Stimulated activated naive CD8-positive, alpha-beta T cell treated with anti-CD3 and anti-CD28 coated beads, Interleukin-15, Interleukin-2, amounts not matched to agents 100 U/mL and 50 U/mL, for 24 hours (primary cell): ENCODE results near the gene NOA1.

Source experiments
- ATAC-seq: fragments of 150-1000 bp; cut with Tn5 transposase; one replicate; pipeline ENCODE4 v1.10.0; 2021
- DNase-seq: peaks from one replicate; pipeline ENCODE4 v3.0.0; 2021

NOA1 gene

DNA sequence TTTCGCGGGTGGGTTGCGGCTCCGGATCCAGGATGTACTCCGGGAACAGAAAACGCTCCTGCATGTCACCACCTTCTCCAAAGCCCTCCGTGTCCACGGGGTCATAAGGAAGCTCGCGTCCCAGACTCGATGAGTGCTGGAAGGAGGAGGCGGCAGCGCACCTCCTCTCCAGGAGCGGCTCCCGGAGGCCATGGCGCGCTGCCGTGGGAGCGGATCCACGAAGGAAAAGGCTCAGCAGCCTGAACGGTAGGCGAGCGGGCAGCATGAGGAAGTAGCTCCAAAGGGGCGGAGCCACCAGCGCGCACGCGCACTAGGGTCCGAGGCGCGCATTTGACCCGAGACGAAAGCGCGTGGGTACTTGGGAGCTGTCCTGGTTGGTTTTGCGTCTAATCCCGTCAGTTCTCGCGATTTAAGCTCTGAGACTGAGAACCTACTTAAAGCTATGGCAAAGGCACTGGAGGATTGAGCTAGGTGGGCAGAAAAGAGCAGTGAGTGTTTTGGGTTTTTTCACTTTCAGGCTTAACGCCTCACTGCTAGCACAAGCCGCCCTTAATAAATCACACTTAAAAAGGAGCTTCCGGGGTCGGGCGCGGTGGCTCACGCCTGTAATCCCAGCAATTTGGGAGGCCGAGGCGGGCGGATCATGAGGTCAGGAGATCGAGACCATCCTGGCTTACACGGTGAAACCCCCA is at the start of gene NOA1:
Gene NOA1, minus strand, starts transcription at position 286 of the 692 bp plus-strand sequence. Its CDS starts 21 bp downstream, at position 265.
- ATAC-seq (peak; percentile 86), DNase-seq (peak; percentile 97)

DNA sequence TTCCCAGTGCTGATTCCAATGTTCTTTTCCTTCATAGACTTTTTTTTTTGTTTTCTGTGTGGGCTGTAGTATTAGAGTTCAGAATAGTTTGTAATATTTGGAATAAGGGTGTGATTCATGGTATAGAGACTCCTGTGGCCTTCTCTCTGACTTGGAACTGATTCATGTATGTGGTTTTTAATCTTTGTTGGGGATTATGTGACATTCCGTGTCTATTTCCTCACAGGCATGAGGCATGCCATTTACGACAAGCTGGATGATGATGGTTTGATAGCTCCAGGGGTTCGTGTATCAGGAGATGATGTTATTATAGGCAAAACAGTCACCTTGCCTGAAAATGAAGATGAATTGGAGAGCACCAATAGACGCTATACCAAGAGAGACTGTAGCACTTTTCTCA is 45.7 kb upstream of the NOA1 start:
- DNase-seq = no peak
- ATAC-seq = no peak

DNA sequence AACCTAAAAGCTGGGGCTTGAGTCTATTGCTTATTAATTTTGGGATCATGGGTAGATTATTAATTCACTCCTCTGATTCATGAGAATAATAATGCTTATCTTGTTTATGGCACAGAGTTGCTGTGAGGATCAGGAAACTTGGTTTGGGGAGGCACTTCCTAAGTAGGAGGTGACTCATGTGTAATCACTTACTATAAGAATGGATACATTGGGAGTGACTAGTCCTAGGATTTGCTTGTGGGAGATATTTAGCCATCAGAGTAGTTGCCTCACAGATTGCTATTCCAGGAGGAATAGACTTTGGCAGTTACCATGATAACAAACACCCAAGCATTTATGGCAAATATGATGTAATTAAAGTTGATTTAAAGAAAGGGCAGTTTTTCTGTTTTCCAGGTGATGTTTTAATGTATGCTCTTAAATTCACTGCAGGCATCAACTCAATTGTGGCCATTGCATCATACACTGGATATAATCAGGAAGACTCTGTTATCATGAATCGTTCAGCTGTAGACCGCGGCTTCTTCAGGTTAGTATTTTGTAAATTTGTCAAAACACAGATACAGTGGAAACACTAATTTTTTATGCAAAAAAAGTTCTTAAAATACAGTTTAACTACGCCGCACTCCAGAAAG is 43.2 kb upstream of the NOA1 start:
- ATAC-seq (no peak), DNase-seq (no peak)

DNA sequence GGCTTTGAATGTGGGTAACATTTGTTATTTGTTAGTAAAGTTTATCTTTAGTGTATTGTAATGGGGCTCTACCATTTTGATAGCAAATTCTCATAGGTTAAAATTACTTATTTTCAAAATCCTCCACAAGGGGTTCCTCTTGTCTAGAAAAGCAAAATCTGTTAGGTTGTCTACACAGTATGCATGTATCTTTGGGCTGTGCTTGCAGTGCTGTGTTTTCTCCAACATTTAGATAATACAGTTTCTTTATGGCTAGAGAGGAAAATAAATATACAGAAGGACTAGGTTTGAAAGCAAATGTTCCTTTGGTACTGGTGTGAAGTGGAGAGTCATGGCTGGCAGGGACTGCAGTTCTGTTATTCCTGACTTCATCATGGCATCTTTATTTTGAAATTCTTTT is 41.6 kb upstream of the NOA1 start:
- DNase-seq (no peak), ATAC-seq (no peak)

DNA sequence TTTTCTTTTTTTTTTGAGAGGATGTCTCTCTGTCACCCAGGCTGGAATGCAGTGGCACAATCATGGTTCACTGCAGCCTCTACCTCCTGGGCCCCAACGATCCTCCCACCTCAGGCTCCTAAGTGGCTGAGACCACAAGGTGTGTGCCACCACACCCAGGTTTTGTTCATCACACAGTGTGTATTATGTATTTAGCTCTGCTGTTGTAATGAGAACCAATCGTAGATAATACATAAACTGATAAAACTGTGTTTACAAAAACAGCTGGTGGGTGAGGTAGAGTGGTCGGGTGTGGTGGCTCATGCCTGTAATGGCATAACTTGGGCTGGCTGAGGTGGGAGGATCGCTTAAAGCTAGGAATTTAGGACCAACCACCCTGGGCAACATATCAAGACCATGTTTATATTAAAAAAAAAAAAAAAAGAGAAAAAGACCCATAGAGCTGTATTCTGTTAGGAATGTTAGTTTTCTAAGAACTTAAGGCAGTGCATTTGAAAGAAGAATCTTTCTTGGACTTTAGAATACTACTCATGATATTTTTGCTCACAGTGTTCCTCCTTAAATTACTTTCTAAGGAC is 36.2 kb upstream of the NOA1 start:
- no peak for ATAC-seq

DNA sequence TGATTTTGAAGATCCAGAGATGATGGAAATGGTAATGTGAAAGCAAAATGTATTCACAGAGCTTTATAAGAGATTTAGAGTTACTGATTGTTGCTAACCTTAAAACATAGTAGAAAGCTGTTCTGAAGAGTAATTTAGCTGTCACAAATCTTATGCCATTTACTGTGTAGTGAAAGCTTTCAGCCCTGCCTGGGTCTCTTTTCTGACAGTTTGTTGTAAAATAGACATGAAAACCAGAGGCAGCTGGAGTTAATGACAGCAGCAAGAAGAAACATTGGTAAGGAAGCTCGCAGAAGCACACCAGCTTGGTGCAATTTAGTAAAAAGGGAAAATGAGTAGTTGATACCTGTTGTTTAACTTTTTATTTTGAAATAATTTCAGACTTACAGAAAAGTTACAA is 22.3 kb upstream of the NOA1 start:
- DNase-seq (no peak), ATAC-seq (no peak)

More for the DNA sequence above, 36.2 kb upstream of the NOA1 start:
- no peak for DNase-seq

DNA sequence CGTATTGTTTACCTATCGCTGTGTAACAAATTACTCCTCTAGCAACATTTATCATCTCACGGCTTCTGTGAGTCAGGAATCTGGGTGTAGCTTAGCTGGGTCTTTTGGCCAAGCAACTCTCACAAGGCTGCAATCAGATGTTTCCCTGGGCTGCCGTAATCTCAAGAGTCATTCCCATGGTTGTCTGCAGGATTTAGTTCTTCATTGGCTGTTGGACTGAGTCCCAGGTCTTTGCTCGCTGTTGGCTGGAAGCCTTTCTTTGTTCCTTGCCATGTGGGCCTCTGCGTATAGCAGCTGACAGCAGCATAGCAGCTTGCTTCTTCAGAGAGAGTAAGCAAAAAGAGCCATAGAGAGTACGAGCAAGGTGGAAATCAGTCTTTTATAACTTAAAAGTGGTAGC is 18.1 kb upstream of the NOA1 start:
- ATAC-seq (no peak), DNase-seq (no peak)

DNA sequence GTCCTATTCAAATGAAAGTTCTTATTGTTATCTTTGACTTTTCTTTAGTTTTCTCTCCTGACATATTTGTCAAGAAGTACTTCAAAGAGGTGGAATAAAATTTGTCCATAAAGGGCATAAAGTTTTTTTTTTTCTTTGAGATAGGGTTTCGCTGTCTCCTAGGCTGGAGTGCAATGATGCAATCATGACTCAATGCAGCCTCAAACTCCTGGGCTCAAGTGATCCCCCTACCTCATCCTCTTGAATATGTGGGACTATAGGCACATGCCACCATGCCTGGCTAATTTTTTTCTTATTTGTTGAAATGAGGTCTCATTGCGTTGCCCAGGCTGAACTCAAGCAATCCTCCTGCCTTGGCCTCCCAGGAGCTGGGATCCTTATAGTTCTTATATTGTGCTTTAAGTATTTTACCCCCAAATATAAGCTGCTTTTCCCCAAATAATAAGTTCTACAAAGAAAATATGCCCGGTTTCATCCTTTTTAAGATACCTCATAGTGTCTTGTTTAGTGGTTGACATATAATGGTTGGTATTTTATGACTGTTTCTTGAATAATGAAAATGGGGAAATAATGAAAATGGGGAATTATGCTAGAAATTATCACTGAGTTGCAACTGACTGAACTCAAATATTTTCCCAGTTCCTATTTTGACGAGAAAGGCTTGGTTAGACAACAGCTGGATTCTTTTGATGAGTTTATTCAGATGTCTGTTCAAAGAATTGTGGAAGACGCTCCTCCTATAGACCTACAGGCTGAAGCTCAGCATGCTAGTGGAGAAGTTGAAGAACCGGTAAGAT is 12.9 kb upstream of the NOA1 start:
- no peak for DNase-seq
- no peak for ATAC-seq

DNA sequence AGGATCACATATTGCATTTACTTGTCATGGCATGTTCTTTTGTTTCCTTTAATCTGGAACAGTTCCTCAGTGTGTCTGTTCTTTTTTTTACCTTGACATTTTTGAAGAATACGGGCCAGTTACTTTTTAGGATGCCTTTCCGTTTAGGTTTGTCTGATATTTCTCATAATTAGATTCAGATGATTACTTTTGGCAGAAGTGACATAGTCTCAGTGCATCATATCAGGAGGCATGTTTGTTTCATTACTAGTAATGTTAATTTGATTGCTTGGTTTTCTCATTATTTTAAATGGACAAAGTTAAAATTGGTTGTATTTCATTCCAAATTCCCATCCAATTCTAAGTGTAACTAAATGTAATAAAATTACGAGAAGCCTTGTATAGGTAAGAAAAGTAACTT is 9.5 kb upstream of the NOA1 start:
- ATAC-seq = no peak
- no peak for DNase-seq

DNA sequence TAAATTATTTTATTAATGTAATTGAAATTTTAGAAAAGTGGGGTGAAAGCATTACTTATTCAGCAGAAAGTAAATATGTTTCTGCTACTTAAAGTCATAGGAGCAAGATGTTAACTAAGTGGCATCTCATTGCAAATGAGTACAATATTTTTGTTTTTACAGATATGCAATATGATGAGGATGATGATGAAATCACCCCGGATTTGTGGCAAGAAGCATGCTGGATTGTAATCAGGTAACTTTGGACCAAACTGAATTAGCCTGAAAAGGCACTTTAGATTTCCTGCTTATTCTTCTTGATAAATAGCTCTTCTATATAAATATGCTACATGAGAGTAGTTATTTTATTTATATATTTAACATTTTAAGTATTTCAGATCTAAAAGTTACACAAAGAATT is 8.8 kb upstream of the NOA1 start:
- ATAC-seq = no peak
- no peak for DNase-seq

DNA sequence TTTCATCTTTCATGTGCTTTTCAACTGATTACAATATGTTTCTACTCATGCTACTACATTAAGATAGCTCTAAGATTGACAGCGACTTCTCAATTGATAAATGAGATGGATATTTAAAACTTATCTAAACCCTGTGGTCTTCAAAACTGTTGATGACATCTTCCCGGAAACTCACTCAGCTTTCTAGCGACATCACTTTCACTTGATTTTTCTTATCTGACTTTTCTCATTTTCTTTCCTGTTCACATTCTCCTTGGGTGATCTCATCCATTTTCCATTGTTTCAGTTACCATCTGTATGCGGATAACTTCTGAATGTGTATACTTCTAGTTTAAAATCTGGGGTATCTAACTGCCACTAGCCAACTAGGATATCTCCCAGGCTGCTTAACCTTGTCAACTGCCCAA is 4.4 kb upstream of the NOA1 start:
- DNase-seq = no peak
- ATAC-seq = no peak

DNA sequence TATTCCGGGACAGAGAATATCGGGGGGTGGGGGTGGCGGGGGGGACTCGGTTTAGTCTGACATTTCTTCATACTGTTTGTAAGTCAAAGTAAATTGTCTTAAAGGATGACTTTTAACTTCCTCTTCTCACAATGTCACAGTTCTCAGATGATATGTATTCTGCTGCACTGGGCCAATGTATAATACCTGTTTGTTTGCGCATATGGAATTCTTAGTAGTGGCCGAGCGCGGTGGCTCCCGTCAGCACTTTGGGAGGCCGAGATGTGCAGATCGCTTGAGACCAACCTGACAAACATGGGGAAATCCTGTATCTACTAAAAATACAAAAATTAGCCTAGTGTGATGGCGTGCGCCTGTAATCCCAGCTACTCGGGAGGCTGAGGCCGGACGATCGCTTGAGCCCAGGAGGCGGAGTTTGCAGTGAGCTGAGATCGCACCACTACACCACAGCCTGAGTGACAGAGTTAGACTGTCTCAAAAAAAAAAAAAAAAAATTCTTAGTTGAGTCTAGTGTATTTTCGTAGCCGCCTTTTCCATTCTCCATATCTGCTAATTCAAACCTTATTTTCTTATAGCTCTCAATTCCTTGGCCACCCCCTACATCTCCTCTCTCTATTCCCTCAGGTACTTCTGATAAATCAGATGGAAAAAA is 2.1 kb upstream of the NOA1 start:
- DNase-seq (peak; percentile 57), ATAC-seq (peak; percentile 30)

DNA sequence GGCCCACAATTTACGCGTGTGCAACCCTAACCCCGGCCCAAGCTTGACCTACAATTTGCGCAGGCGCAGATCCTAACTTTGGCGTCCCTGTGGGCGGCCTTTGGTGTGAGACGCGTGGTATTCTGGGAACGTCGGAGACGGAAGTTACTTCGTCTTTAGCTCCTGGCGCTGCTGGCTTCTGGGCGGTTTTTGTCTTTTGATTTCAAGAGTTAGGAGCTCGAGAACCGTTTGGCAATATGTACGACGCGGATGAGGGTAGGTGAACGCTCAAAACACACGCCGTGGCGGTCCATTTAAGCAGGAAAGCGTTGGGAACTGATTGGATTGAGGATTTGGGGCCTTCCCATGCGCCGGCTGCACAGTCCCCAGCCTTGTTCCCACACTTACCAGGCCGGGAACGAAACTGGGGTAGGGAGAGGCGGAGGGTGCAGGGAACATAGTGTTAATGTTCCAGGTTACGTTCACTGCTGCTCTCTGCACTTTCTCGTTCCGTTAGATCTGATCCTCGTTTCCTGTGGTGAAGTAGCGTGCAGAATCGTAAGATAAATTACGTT is 1.4 kb upstream of the NOA1 start, which contains the start of gene POLR2B:
Gene POLR2B, plus strand, starts transcription at position 147 of the 554 bp plus-strand sequence. Its CDS starts 90 bp downstream, at position 237.
- ATAC-seq (peak; percentile 53), DNase-seq (peak; percentile 94)

DNA sequence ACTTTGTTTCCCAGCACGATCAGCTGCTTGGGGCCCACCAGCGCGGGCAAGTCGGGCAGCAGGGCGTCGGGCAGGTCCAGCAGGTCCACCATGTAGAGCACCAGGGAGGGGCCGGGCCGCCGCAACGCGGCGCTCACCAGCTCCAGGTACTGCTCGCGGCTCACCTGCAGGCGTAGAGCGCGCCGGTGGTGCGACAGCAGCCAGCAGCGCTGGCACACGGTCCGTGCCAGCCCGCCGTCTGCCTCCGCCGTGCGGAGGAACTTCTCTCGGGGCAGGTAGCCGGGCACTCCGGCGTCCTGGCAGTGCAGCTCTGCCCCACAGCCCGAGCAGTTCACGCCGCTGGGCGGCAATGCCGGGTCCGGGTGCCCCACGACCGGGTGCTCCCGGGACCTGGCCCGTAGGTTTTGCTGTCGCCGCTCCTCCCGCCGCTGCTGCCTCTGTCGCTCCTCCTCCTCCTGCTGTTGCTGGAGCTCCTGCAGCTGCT is 527 bp downstream of the NOA1 start:
- ATAC-seq (peak; percentile 16), DNase-seq (peak; percentile 60)

DNA sequence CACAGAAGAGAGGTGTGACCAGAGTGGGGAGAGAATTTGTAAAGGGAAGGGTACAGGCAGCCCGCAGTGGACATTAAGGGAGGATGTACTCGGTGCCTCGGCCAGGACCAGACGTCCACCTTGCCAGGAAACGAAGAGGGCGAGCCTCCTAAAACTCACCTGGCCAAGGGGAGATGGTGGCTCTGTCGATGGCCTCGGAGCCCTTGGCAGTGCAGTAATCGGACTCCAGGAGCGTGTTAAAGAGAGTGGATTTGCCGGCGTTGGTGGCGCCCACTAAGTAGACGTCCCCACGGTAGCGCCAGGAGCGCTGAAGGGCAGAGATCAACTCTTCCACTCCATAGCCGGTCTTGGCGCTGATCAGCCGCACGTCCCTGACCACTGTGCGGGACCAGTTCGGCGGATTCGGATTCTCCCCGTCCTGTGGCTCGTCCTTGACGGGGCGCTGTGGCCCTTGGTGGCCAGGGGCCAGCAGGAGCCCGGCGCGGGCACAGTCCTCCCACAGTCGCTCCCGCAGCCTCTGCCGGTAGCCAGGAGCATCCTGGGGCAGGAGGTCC is 1.0 kb downstream of the NOA1 start:
- ATAC-seq (no peak), DNase-seq (peak; percentile 13)

DNA sequence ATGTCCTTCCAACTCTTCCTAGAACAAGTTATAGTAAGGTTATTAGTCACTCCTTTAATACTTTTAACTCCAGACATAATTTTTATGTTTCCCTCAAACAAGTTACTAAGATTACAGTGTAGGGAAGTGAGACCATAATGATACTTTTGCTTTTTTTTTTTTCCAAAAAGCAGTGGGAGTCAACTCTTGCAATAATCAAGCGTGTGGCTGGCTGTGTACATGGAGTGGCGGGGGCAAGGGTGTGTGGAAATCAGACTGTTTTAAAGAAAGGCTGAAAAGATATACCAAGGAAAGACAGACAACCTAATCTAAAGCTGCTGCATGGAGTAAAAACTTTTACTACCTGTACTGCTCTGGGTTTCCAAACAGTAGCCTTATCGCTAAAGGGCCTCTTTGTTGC is 4.1 kb downstream of the NOA1 start:
- ATAC-seq = no peak
- DNase-seq = no peak

DNA sequence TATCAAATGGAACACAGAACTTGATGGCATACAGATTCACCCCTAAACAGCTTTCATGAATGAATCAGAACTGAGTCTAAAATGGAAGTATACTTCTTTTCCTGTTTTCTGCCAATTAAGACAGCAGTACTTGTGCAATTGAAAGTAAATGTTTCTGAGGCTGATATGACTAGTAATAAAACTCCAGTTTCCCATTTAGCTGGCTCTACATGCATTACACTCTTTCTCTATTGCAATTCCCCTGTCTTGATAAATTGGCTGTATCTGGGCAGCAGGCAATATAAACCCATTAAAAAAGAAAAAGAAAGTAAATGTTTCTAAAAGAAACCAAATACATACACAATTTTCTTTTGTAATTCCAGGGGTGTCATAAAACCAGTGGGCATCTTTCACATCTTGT is 4.6 kb downstream of the NOA1 start:
- ATAC-seq (peak; percentile 26), DNase-seq (no peak)

DNA sequence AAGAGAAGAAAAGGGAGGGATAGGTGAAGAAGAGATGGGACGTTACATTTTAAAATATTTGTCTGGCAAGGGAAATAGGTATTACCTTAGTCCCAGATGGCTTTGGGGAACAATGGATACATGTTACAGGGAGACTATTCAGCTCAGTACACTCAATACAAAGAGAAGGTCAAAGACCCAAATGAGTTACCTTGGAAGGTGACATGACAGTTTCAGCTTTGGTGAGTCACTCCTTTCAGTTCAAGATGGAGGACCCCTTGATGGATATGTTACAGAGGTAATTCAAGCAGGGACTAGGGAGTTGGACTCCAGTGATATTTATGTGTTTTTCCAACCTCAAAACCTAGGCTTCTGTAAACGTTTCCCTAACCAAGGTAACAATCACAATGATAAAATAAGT is 5.0 kb downstream of the NOA1 start:
- ATAC-seq (peak; percentile 46), DNase-seq (no peak)

DNA sequence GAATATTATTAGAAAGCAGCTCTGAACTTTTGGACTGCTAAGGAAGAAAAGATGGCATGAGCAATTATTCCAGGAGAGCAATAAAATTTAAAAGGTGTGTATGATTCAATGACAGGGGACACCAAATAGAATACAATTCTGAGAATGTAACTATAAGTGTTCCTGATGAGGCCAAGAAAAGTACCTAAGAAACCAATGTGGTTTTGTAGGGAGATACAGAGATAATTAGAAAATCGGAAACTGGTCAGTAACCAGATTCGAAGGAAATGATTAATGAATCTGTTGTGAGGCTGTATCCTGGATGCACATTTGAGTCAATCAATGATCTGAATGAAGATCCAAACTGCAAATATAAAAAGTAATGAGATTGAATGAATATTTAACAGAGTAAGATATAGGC is 6.0 kb downstream of the NOA1 start:
- ATAC-seq = peak; percentile 34
- DNase-seq = no peak

DNA sequence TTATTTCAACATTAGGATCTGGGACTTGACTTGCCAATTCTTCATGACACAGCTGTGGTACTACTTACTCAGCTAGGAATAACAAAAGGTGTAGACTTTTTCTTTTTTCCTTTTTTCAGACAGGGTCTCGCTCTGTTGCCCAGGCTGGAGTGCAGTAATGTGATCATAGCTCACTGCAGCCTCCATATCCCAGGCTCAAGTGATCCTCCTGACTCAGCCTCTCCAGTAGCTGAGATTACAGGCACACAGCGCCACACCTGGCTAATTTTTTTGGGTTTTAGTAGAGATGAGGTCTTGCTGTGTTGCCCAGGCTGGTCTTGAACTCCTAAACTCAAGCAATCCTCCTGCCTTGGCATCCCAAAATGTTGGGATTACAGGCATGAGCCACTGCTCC is 16.3 kb downstream of the NOA1 start:
- DNase-seq = no peak
- no peak for ATAC-seq

DNA sequence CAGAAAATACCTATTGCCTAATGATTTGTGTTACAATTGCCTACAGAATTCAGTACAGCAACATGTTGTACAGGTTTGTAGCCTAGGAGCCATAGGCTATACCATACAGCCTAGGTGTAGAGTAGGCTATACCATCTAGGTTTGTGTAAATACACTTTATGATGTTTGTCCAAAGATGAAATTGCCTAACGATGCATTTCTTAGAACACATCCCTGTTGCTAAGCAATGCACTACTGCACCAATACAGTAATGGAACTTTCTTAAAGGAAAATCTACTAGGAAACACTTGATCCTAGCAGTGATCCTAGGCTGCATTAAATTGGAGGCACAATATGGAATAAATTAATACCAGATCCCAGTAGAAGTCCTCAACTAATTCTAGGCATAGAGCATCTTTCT is 18.3 kb downstream of the NOA1 start:
- no peak for ATAC-seq
- no peak for DNase-seq
